Skin epidermis (tissue), 12 donors: ENCODE results near the gene USP17L21.
"Not testable (repeated sequence)": the region's sequence is repeated elsewhere in the genome, so short reads cannot be mapped to it uniquely, and the experiment has no call there.

Experiments
- H3K27ac ChIP-seq, 21 experiments: fragments of 200-600 bp; sonication (generic) in 11 of 21; one replicate each; pipeline ENCODE4 v1.5.0; 2020; ENCODE audit warnings: mild to moderate bottlenecking in 3 of 21, inconsistent platforms in 2 of 21, moderate library complexity in 2 of 21
- H3K4me3 ChIP-seq, 7 experiments: fragments of 200-600 bp; sonication (generic) in 2 of 7; one replicate each; pipeline ENCODE4 v1.5.0; 2020; ENCODE audit warnings: inconsistent platforms in 2 of 7, mild to moderate bottlenecking in 2 of 7, moderate library complexity in 1 of 7

USP17L21 gene

GRCh38 chr4:9262572-9262971 is at the start of gene USP17L21:
USP17L21 (plus strand) TSS chr4:9262872; CDS start chr4:9262872, 0 bp downstream.
- not testable (repeated sequence) for H3K4me3 ChIP-seq, H3K27ac ChIP-seq

GRCh38 chr4:9214701-9215100 is 48.0 kb upstream of the USP17L21 start:
- H3K4me3 ChIP-seq, H3K27ac ChIP-seq: not testable (repeated sequence)

GRCh38 chr4:9215105-9215504 is 47.6 kb upstream of the USP17L21 start, which contains the start of gene USP17L11:
USP17L11 (plus strand) TSS chr4:9215405; CDS start chr4:9215405, 0 bp downstream.
- H3K4me3 ChIP-seq, H3K27ac ChIP-seq: not testable (repeated sequence)

- H3K27ac ChIP-seq, H3K4me3 ChIP-seq: not testable (repeated sequence)
Measured at GRCh38 chr4:9219852-9220251, 42.8 kb upstream of the USP17L21 start, which contains the start of gene USP17L12. USP17L12 (plus strand) TSS chr4:9220152; CDS start chr4:9220152, 0 bp downstream.

- H3K27ac ChIP-seq, H3K4me3 ChIP-seq: not testable (repeated sequence)
Measured at GRCh38 chr4:9224596-9224995, 38.1 kb upstream of the USP17L21 start, which contains the start of gene USP17L13. USP17L13 (plus strand) TSS chr4:9224896; CDS start chr4:9224896, 0 bp downstream.

- H3K4me3 ChIP-seq, H3K27ac ChIP-seq: not testable (repeated sequence)
Measured at GRCh38 chr4:9230249-9230648, 32.4 kb upstream of the USP17L21 start.

- not testable (repeated sequence) for H3K4me3 ChIP-seq, H3K27ac ChIP-seq
Measured at GRCh38 chr4:9234085-9234484, 28.6 kb upstream of the USP17L21 start, which contains the start of gene USP17L15. USP17L15 (plus strand) TSS chr4:9234385; CDS start chr4:9234385, 0 bp downstream.

GRCh38 chr4:9238461-9238860 is 24.2 kb upstream of the USP17L21 start:
- H3K4me3 ChIP-seq, H3K27ac ChIP-seq: not testable (repeated sequence)

GRCh38 chr4:9243579-9243978 is 19.1 kb upstream of the USP17L21 start, which contains the start of gene USP17L17:
USP17L17 (plus strand) TSS chr4:9243879; CDS start chr4:9243879, 0 bp downstream.
- H3K4me3 ChIP-seq, H3K27ac ChIP-seq: not testable (repeated sequence)

GRCh38 chr4:9247953-9248680 is 14.6 kb upstream of the USP17L21 start, which contains the start of gene USP17L18:
USP17L18 (plus strand) TSS chr4:9248630; CDS start chr4:9248630, 0 bp downstream.
- not testable (repeated sequence) for H3K27ac ChIP-seq, H3K4me3 ChIP-seq

- H3K27ac ChIP-seq, H3K4me3 ChIP-seq: not testable (repeated sequence)
Measured at GRCh38 chr4:9253078-9253477, 9.6 kb upstream of the USP17L21 start, which contains the start of gene USP17L19. USP17L19 (plus strand) TSS chr4:9253378; CDS start chr4:9253378, 0 bp downstream.

- H3K4me3 ChIP-seq, H3K27ac ChIP-seq: not testable (repeated sequence)
Measured at GRCh38 chr4:9257824-9258223, 4.8 kb upstream of the USP17L21 start, which contains the start of gene USP17L20. USP17L20 (plus strand) TSS chr4:9258124; CDS start chr4:9258124, 0 bp downstream.

GRCh38 chr4:9267319-9267718 is 4.6 kb downstream of the USP17L21 start, which contains the start of gene USP17L22:
USP17L22 (plus strand) TSS chr4:9267619; CDS start chr4:9267619, 0 bp downstream.
- not testable (repeated sequence) for H3K4me3 ChIP-seq, H3K27ac ChIP-seq

- not testable (repeated sequence) for H3K4me3 ChIP-seq, H3K27ac ChIP-seq
Measured at GRCh38 chr4:9271719-9272118, 9.0 kb downstream of the USP17L21 start.
